Activated naive CD4-positive, alpha-beta T cell treated with anti-CD3 and anti-CD28 coated beads for 36 hours (primary cell): ENCODE data around the gene TSPAN17. TPM values are rescaled to one million over a fixed set of nuclear protein-coding genes. Genes with fewer than 3 reads are reported as not detected.
A peak's percentile ranks its signal among the peaks of the same experiment; 100 is the strongest.
"Not testable (repeated sequence)": the region's sequence is repeated elsewhere in the genome, so short reads cannot be mapped to it uniquely, and the experiment has no call there.

Experiments
- CTCF ChIA-PET: fragments of 350-600 bp; sonication (Branson Sonifier 250); formaldehyde crosslinking; loops from one replicate; lab custom pipeline; 2021; ENCODE audit warnings: antibody characterized with exemption; lab: Charles Lee
- DNase-seq: peaks from one replicate; pipeline ENCODE4 v3.0.0-alpha.2; 2020
- H3K27ac Mint-ChIP-seq: one replicate; pipeline ENCODE4 v1.8.0; 2021; ENCODE audit warnings: mild to moderate bottlenecking, mixed read lengths
- H3K27me3 Mint-ChIP-seq: one replicate; pipeline ENCODE4 v1.8.0; 2021; ENCODE audit warnings: low read depth, mixed read lengths
- H3K36me3 Mint-ChIP-seq: one replicate; pipeline ENCODE4 v1.8.0; 2021; ENCODE audit warnings: low read depth, mixed read lengths
- H3K4me1 Mint-ChIP-seq: one replicate; pipeline ENCODE4 v1.8.0; 2021; ENCODE audit warnings: low read depth, mixed read lengths
- H3K4me3 Mint-ChIP-seq: one replicate; pipeline ENCODE4 v1.8.0; 2021; ENCODE audit warnings: mild to moderate bottlenecking, moderate library complexity, mixed read lengths
- H3K9me3 Mint-ChIP-seq: one replicate; pipeline ENCODE4 v1.8.0; 2021; ENCODE audit warnings: mixed read lengths
- intact Hi-C: fragments of 100-400 bp; cut with micrococcal nuclease; formaldehyde crosslinking; loops from one replicate; pipeline ENCODE4 v1.15.1; 2023
- total RNA-seq, 2 experiments: library from RNA; stranded (reverse); gene quantifications; one replicate each; pipeline ENCODE4 v1.2.3, GENCODE V29; 2021

TSPAN17 gene
- 10 to 100 TPM; 17.2 to 17.4 TPM for total RNA-seq

- Mint-ChIP-seq H3K4me1 (peaks cover 43% of the 10 kb centered on the region), H3K9me3 (no peaks in the 10 kb centered on the region), H3K27me3 (no peaks in the 10 kb centered on the region), H3K4me3 (peak within 1 kb of the TSS; percentile 86), H3K36me3 (no peaks in the 10 kb centered on the region), H3K27ac (peak within 1 kb of the TSS; percentile 86)
- CTCF ChIA-PET, result interaction anchor here (0.6 to 7.0 kb wide), 4 partner anchors 12 to 519 kb away, joined by 4 to 69 read pairs (median 6); no protein-coding TSS in a partner anchor
- intact Hi-C loops, result loop anchor here (1.0 to 10.0 kb wide), 8 partner anchors 28 to 668 kb away; partner anchors contain the start of genes CLTB, FAF2, HIGD2A and MXD3
- peak; percentile 100 for DNase-seq
Measured at GRCh38 chr5:176647030-176647842, at the start of gene TSPAN17. Gene TSPAN17, plus strand, starts transcription at chr5:176647484. Its CDS starts 132 bp downstream, at chr5:176647616.

- H3K27me3 Mint-ChIP-seq, H3K4me3 Mint-ChIP-seq, H3K27ac Mint-ChIP-seq, DNase-seq, H3K36me3 Mint-ChIP-seq, intact Hi-C loops, H3K9me3 Mint-ChIP-seq, H3K4me1 Mint-ChIP-seq: not testable (repeated sequence)
- CTCF ChIA-PET, result interaction anchor here (0.9 to 1.7 kb wide), 2 partner anchors 26 to 704 kb away, joined by 3 read pairs; partner anchors contain the start of genes PRELID1 and RAB24
Measured at GRCh38 chr5:176599749-176600430, 47.4 kb upstream of the TSPAN17 start.

- no peaks in the 10 kb centered on the region for H3K36me3 Mint-ChIP-seq
- intact Hi-C loops, result no loop called here
- H3K27me3 Mint-ChIP-seq, result no peaks in the 10 kb centered on the region
- DNase-seq, result no peak
- peaks cover 3% of the 10 kb centered on the region for H3K4me1 Mint-ChIP-seq
- CTCF ChIA-PET, result no interaction called here
- H3K27ac Mint-ChIP-seq, result no peak overlapping the region
- no peak overlapping the region for H3K4me3 Mint-ChIP-seq
- no peaks in the 10 kb centered on the region for H3K9me3 Mint-ChIP-seq
Measured at GRCh38 chr5:176601901-176602482, 45.3 kb upstream of the TSPAN17 start.

GRCh38 chr5:176603091-176603490 lies 44.2 kb upstream of the TSPAN17 start:
- H3K27ac Mint-ChIP-seq, result no peak overlapping the region
- H3K27me3 Mint-ChIP-seq, result no peaks in the 10 kb centered on the region
- no peaks in the 10 kb centered on the region for H3K36me3 Mint-ChIP-seq
- no peak for DNase-seq
- peaks cover 3% of the 10 kb centered on the region for H3K4me1 Mint-ChIP-seq
- H3K9me3 Mint-ChIP-seq, result no peaks in the 10 kb centered on the region
- CTCF ChIA-PET, result no interaction called here
- H3K4me3 Mint-ChIP-seq, result no peak overlapping the region
- intact Hi-C loops, result no loop called here

GRCh38 chr5:176606032-176606431 lies 41.3 kb upstream of the TSPAN17 start:
- DNase-seq, result no peak
- Mint-ChIP-seq H3K36me3 (no peaks in the 10 kb centered on the region), H3K4me1 (peaks cover 7% of the 10 kb centered on the region), H3K4me3 (no peak overlapping the region), H3K27me3 (peaks cover 11% of the 10 kb centered on the region), H3K27ac (no peak overlapping the region), H3K9me3 (no peaks in the 10 kb centered on the region)
- intact Hi-C loops, result no loop called here
- CTCF ChIA-PET, result interaction anchor here (0.8 to 1.1 kb wide), 2 partner anchors 33 to 64 kb away, joined by 3 read pairs; no protein-coding TSS in a partner anchor

GRCh38 chr5:176606875-176607274 lies 40.4 kb upstream of the TSPAN17 start:
- CTCF ChIA-PET, result interaction anchor here (1.1 to 1.6 kb wide), 2 partner anchors 33 to 64 kb away, joined by 3 to 6 read pairs; no protein-coding TSS in a partner anchor
- Mint-ChIP-seq H3K27ac (no peak overlapping the region), H3K9me3 (no peaks in the 10 kb centered on the region), H3K36me3 (no peaks in the 10 kb centered on the region), H3K4me3 (no peak overlapping the region), H3K27me3 (peaks cover 17% of the 10 kb centered on the region), H3K4me1 (peaks cover 7% of the 10 kb centered on the region)
- DNase-seq, result no peak
- intact Hi-C loops, result no loop called here

GRCh38 chr5:176608142-176608705 lies 39.1 kb upstream of the TSPAN17 start:
- intact Hi-C loops, result no loop called here
- peaks cover 24% of the 10 kb centered on the region for H3K27me3 Mint-ChIP-seq
- H3K27ac Mint-ChIP-seq, result no peak overlapping the region
- H3K4me3 Mint-ChIP-seq, result peak overlapping the region; percentile 89
- CTCF ChIA-PET, result interaction anchor here (1.6 to 1.7 kb wide), 2 partner anchors 12 to 35 kb away, joined by 6 read pairs; no protein-coding TSS in a partner anchor
- no peaks in the 10 kb centered on the region for H3K36me3 Mint-ChIP-seq
- H3K4me1 Mint-ChIP-seq, result peaks cover 7% of the 10 kb centered on the region
- H3K9me3 Mint-ChIP-seq, result no peaks in the 10 kb centered on the region
- DNase-seq, result no peak

GRCh38 chr5:176608937-176609723 lies 38.2 kb upstream of the TSPAN17 start:
- peaks cover 24% of the 10 kb centered on the region for H3K27me3 Mint-ChIP-seq
- H3K36me3 Mint-ChIP-seq, result no peaks in the 10 kb centered on the region
- H3K4me1 Mint-ChIP-seq, result peaks cover 7% of the 10 kb centered on the region
- H3K27ac Mint-ChIP-seq, result peak overlapping the region; percentile 63
- H3K4me3 Mint-ChIP-seq, result peak overlapping the region; percentile 89
- CTCF ChIA-PET, result interaction anchor here (1.7 kb wide), 1 partner anchor 13 kb away, joined by 6 read pairs; no protein-coding TSS in a partner anchor
- peak; percentile 26 for DNase-seq
- no peaks in the 10 kb centered on the region for H3K9me3 Mint-ChIP-seq
- intact Hi-C loops, result no loop called here

GRCh38 chr5:176609724-176610434 lies 37.4 kb upstream of the TSPAN17 start, which contains the start of gene GPRIN1:
Gene GPRIN1, minus strand, starts transcription at chr5:176610156. Its CDS starts 10,322 bp downstream, at chr5:176599834.
- Mint-ChIP-seq H3K27me3 (peaks cover 24% of the 10 kb centered on the region), H3K9me3 (no peaks in the 10 kb centered on the region), H3K36me3 (no peaks in the 10 kb centered on the region), H3K27ac (peak within 1 kb of the TSS; percentile 63), H3K4me1 (peaks cover 7% of the 10 kb centered on the region), H3K4me3 (peak within 1 kb of the TSS; percentile 89)
- DNase-seq, result peak; percentile 61
- CTCF ChIA-PET, result no interaction called here
- intact Hi-C loops, result no loop called here

- intact Hi-C loops, result no loop called here
- peaks cover 7% of the 10 kb centered on the region for H3K4me1 Mint-ChIP-seq
Measured at GRCh38 chr5:176610435-176610773, 36.9 kb upstream of the TSPAN17 start.

GRCh38 chr5:176611435-176611834 lies 35.8 kb upstream of the TSPAN17 start:
- Mint-ChIP-seq H3K4me3 (no peak overlapping the region), H3K27me3 (peaks cover 30% of the 10 kb centered on the region), H3K36me3 (no peaks in the 10 kb centered on the region), H3K4me1 (peaks cover 7% of the 10 kb centered on the region), H3K27ac (no peak overlapping the region), H3K9me3 (no peaks in the 10 kb centered on the region)
- DNase-seq, result peak; percentile 72
- intact Hi-C loops, result loop anchor here (1.0 kb wide), 1 partner anchor 163 kb away; the partner anchor contains the start of gene FAF2
- CTCF ChIA-PET, result no interaction called here

More at GRCh38 chr5:176610435-176610773, 36.9 kb upstream of the TSPAN17 start:
- CTCF ChIA-PET, result no interaction called here
- peaks cover 24% of the 10 kb centered on the region for H3K27me3 Mint-ChIP-seq
- no peaks in the 10 kb centered on the region for H3K9me3 Mint-ChIP-seq
- no peaks in the 10 kb centered on the region for H3K36me3 Mint-ChIP-seq
- H3K27ac Mint-ChIP-seq, result no peak overlapping the region
- DNase-seq, result no peak
- peak overlapping the region; percentile 67 for H3K4me3 Mint-ChIP-seq
